Panc1 (cell line): ENCODE measurements around the gene SIK3.

Source experiments
- CTCF ChIP-seq: fragments of 450-650 bp; IDR thresholded peaks from 2 replicates; pipeline ENCODE4 v1.5.1; 2017; ENCODE audit warnings: mild to moderate bottlenecking
- POLR2AphosphoS5 ChIP-seq: IDR thresholded peaks from 2 replicates; pipeline ENCODE4 v1.6.1; 2012; ENCODE audit warnings: mild to moderate bottlenecking, low read depth, low read length, moderate library complexity

GRCh38 chr11:116973270-116973669 lies 125.0 kb downstream of the SIK3 start:
- TF ChIP-seq CTCF (no peak), POLR2AphosphoS5 (no peak)
